K562 (cell line): ENCODE measurements around the gene ANKRD31.

Experiments used
- DPF2 ChIP-seq: fragments of 450-650 bp; IDR thresholded peaks from 2 replicates; pipeline ENCODE4 v1.6.1; 2016
- E2F4 ChIP-seq: sonication (generic); formaldehyde crosslinking; IDR thresholded peaks from 2 replicates; pipeline ENCODE4 v1.8.0; 2022; ENCODE audit warnings: mild to moderate bottlenecking, low read depth, missing genetic modification reagents
- HDAC6 ChIP-seq: IDR thresholded peaks from 2 replicates; pipeline ENCODE4 v1.6.1; 2012; ENCODE audit warnings: low read depth, mild to moderate bottlenecking, control low read depth, inconsistent platforms, low read length, moderate library complexity
- OTX1 ChIP-seq: fragments of 450-650 bp; formaldehyde crosslinking; IDR thresholded peaks from 2 replicates; pipeline ENCODE4 v1.4.0; 2022; ENCODE audit warnings: mild to moderate bottlenecking
- POLR2A ChIP-seq: fragments of 450-650 bp; conservative IDR thresholded peaks from 2 replicates; pipeline ENCODE4 v1.6.1; 2016
- POLR2AphosphoS2 ChIP-seq: IDR thresholded peaks from 2 replicates; pipeline ENCODE4 v1.6.1; 2012; ENCODE audit warnings: low read length, improper control_type of control experiment
- POU5F1 ChIP-seq: fragments of 150-350 bp; IDR thresholded peaks from 2 replicates; pipeline ENCODE4 v1.6.1; 2014; ENCODE audit warnings: borderline replicate concordance, low read length, low read depth, mild to moderate bottlenecking; ENCODE audit not compliant: partially characterized antibody
- REST ChIP-seq, 2 experiments: fragments of 450-650 bp; formaldehyde crosslinking in 1 of 2; IDR thresholded peaks; 2 replicates each; pipeline versions ENCODE4 v1.4.0 to v1.6.1; 2014 to 2020; ENCODE audit warnings: mild to moderate bottlenecking in 2 of 2, borderline replicate concordance in 1 of 2, low read depth in 1 of 2
- RNF2 ChIP-seq: sonication (generic); IDR thresholded peaks from 2 replicates; pipeline ENCODE4 v1.6.1; 2016
- SMC3 ChIP-seq: conservative IDR thresholded peaks from 2 replicates; pipeline ENCODE4 v1.6.1; 2011; ENCODE audit warnings: low read depth, low read length, improper control_type of control experiment; ENCODE audit not compliant: insufficient read depth
- ZNF146 ChIP-seq: IDR thresholded peaks from one replicate; pipeline ENCODE4 v1.6.1; 2018; ENCODE audit warnings: missing compliant biosample characterization; ENCODE audit not compliant: unreplicated experiment

- TF ChIP-seq ZNF146 (CRISPR knock-in tag) (no peak), REST (IDR thresholded peaks at IDR 0.05; ENCODE audit: borderline replicate concordance) (no peak), REST (CRISPR knock-in tag; IDR thresholded peaks at IDR 0.05; ENCODE audit: low read depth) (no peak), OTX1 (no peak), POU5F1 (no peak), SMC3 (no peak), POLR2AphosphoS2 (no peak), DPF2 (no peak), E2F4 (CRISPR knock-in tag) (no peak), POLR2A (no peak), HDAC6 (no peak), RNF2 (no peak)
Measured at GRCh38 chr5:75045071-75045470, 191.6 kb downstream of the ANKRD31 start.
